OCI-LY1 (cell line): ENCODE results near the gene FAM43A.

ENCODE experiments used
- H2AFZ ChIP-seq: fragments of 200-600 bp; sonication (generic), shearing (Covaris generic); 2 replicates; pipeline ENCODE4 v1.6.0; 2014; ENCODE audit warnings: antibody characterized with exemption, mild to moderate bottlenecking, low read length
- H3F3A ChIP-seq: fragments of 200-600 bp; sonication (generic), shearing (Covaris generic); 2 replicates; pipeline ENCODE4 v1.6.0; 2014; ENCODE audit warnings: mild to moderate bottlenecking, antibody characterized with exemption, low read length, moderate library complexity; ENCODE audit not compliant: insufficient read depth
- H3K27ac ChIP-seq: fragments of 200-600 bp; sonication (generic); 2 replicates; pipeline ENCODE4 v1.5.1; 2014; ENCODE audit warnings: low read length, mixed run types, mild to moderate bottlenecking, low read depth; ENCODE audit not compliant: poor library complexity, severe bottlenecking
- H3K27me3 ChIP-seq: fragments of 200-600 bp; sonication (generic); 2 replicates; pipeline ENCODE4 v1.6.0; 2014; ENCODE audit warnings: antibody characterized with exemption, mild to moderate bottlenecking, low read length, moderate library complexity; ENCODE audit not compliant: insufficient read depth
- H3K36me3 ChIP-seq: fragments of 200-600 bp; sonication (generic); 2 replicates; pipeline ENCODE4 v1.6.1; 2014; ENCODE audit warnings: mild to moderate bottlenecking, antibody characterized with exemption, low read length, moderate library complexity, mixed read lengths; ENCODE audit not compliant: insufficient read depth
- H3K4me1 ChIP-seq: fragments of 200-600 bp; sonication (generic); 2 replicates; pipeline ENCODE4 v1.5.1; 2014; ENCODE audit warnings: mild to moderate bottlenecking, low read length, moderate library complexity; ENCODE audit not compliant: insufficient read depth, severe bottlenecking
- H3K4me2 ChIP-seq: fragments of 200-600 bp; sonication (generic), shearing (Covaris generic); 2 replicates; pipeline ENCODE4 v1.6.1; 2014; ENCODE audit warnings: low read length
- H3K4me3 ChIP-seq: fragments of 200-600 bp; sonication (generic); 2 replicates; pipeline ENCODE4 v1.5.1; 2014; ENCODE audit warnings: low read length, low read depth, mild to moderate bottlenecking, mixed read lengths; ENCODE audit not compliant: poor library complexity, severe bottlenecking
- H3K79me2 ChIP-seq: fragments of 200-600 bp; shearing (Covaris generic); 2 replicates; pipeline ENCODE4 v1.6.1; 2016; ENCODE audit warnings: mixed run types, low read length, mixed read lengths; ENCODE audit not compliant: insufficient read depth
- H3K9ac ChIP-seq: fragments of 200-600 bp; sonication (generic), shearing (Covaris generic); 2 replicates; pipeline ENCODE4 v1.6.1; 2014; ENCODE audit warnings: mild to moderate bottlenecking, low read length, mixed read lengths
- H3K9me2 ChIP-seq: fragments of 200-600 bp; sonication (generic), shearing (Covaris generic); 2 replicates; pipeline ENCODE4 v1.6.1; 2014; ENCODE audit warnings: low read depth, mild to moderate bottlenecking, low read length, mixed read lengths
- H3K9me3 ChIP-seq: fragments of 200-600 bp; shearing (Covaris generic); 2 replicates; pipeline ENCODE4 v1.6.1; 2014; ENCODE audit warnings: low read length, mixed read lengths
- H4K20me1 ChIP-seq: fragments of 200-600 bp; sonication (generic), shearing (Covaris generic); 2 replicates; pipeline ENCODE4 v1.6.0; 2016; ENCODE audit warnings: mild to moderate bottlenecking, low read length; ENCODE audit not compliant: insufficient read depth
- EZH2 ChIP-seq: fragments of 200-600 bp; sonication (generic), shearing (Covaris generic); IDR thresholded peaks from 2 replicates; pipeline ENCODE4 v1.8.0; 2017; ENCODE audit warnings: borderline replicate concordance, mixed run types, mild to moderate bottlenecking, antibody characterized with exemption, low read length, moderate library complexity, mixed read lengths
- TF ChIP-seq, protein P1 (sequence below): fragments of 200-600 bp; sonication (generic), shearing (Covaris generic); IDR thresholded peaks from 2 replicates; pipeline ENCODE4 v1.5.1; 2017; ENCODE audit warnings: mild to moderate bottlenecking, antibody characterized with exemption, low read length, moderate library complexity, mixed read lengths

FAM43A gene

DNA sequence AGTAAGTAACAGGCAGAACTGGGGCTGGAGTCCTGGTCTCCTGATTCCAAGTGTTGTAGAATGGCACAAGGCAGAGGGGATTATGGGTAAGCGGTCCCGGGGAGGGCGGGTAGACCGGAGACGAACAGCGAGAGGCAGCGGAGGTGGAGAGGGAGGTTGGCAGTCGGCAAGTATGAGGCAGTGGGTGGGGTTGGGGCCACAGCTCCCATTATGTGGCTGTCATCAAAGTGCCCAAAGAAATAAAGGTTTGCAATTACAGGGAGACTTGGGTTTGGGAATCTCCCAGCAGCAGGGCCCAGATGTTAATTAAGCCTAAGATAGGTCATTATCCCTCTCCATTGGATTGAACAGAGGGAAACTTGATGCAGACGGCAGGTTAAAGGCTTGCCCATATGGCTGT lies 16.9 kb downstream of the FAM43A start:
- no peak overlapping the region for H3K9ac ChIP-seq
- no peaks in the 10 kb centered on the region; the same call in 1 of the 2 replicates for H3K36me3 ChIP-seq
- H3K4me1 ChIP-seq = no peaks in the 10 kb centered on the region
- H3K79me2 ChIP-seq = no peaks in the 10 kb centered on the region
- no peak overlapping the region for H3K27ac ChIP-seq
- no peaks in the 10 kb centered on the region for H3K9me2 ChIP-seq
- H3K4me2 ChIP-seq = no peak overlapping the region
- peaks cover 3% of the 10 kb centered on the region; the same call in 1 of the 2 replicates for H3K9me3 ChIP-seq
- no peak for TF ChIP-seq EZH2
- TF ChIP-seq, protein P1, sequence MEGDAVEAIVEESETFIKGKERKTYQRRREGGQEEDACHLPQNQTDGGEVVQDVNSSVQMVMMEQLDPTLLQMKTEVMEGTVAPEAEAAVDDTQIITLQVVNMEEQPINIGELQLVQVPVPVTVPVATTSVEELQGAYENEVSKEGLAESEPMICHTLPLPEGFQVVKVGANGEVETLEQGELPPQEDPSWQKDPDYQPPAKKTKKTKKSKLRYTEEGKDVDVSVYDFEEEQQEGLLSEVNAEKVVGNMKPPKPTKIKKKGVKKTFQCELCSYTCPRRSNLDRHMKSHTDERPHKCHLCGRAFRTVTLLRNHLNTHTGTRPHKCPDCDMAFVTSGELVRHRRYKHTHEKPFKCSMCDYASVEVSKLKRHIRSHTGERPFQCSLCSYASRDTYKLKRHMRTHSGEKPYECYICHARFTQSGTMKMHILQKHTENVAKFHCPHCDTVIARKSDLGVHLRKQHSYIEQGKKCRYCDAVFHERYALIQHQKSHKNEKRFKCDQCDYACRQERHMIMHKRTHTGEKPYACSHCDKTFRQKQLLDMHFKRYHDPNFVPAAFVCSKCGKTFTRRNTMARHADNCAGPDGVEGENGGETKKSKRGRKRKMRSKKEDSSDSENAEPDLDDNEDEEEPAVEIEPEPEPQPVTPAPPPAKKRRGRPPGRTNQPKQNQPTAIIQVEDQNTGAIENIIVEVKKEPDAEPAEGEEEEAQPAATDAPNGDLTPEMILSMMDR = no peak
- H3K4me3 ChIP-seq = no peak overlapping the region
- H4K20me1 ChIP-seq = no peaks in the 10 kb centered on the region
- no peak overlapping the region for H2AFZ ChIP-seq
- no peaks in the 10 kb centered on the region for H3F3A ChIP-seq
- H3K27me3 ChIP-seq = peaks cover 15% of the 10 kb centered on the region

DNA sequence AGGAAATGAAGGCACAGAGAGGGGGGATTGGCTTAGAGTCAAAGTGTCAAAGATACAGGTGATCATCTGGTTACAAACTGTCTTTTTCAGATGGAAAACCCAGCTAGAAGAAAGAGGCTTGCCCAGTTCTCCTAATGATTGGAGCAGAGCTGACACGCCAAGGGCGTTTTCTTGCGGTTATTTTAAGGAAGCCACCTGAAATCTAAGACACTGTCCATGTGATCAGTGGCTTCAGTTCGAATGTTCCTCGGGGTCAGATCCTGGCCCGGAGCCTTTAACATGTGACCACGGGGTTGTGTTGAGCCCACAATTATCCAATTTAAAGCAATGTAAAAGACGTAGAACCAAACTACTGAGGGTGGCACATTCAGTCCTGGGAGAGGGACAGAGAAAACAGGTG lies 19.5 kb downstream of the FAM43A start:
- Histone ChIP-seq H3K9me2 (no peaks in the 10 kb centered on the region), H3K36me3 (no peaks in the 10 kb centered on the region), H3K9me3 (no peaks in the 10 kb centered on the region), H3K9ac (no peak overlapping the region), H3K4me3 (no peak overlapping the region), H4K20me1 (no peaks in the 10 kb centered on the region), H3F3A (no peaks in the 10 kb centered on the region), H3K27ac (no peak overlapping the region), H2AFZ (no peak overlapping the region), H3K79me2 (no peaks in the 10 kb centered on the region), H3K4me2 (no peak overlapping the region), H3K4me1 (no peaks in the 10 kb centered on the region), H3K27me3 (peaks cover 3% of the 10 kb centered on the region; the same call in 1 of the 2 replicates)
- TF ChIP-seq EZH2 = no peak
- TF ChIP-seq, protein P1 = no peak

DNA sequence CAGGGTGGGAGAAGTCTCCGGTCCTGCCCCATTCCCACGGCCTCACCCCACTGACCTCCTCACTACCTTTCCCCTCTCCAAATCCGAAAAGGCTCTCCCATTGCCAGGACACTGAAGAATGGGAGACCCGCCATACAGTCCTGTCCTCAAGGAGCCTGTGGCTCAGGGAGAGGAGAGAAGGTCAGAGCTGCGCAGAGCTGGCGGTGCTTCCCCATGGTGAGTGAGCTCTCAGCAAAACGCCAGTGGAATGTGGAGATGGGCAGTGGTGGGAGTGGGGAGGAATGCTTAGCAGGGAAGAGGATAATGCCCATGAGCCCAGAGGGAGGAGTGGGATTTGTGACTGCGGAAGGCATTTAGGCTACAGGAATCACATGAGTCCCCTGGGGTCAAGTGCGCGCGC lies 20.1 kb downstream of the FAM43A start:
- Histone ChIP-seq H3K9me3 (no peaks in the 10 kb centered on the region), H3K4me3 (no peak overlapping the region), H3K79me2 (no peaks in the 10 kb centered on the region), H3K36me3 (no peaks in the 10 kb centered on the region), H3K9ac (no peak overlapping the region), H3K4me2 (no peak overlapping the region), H3K9me2 (no peaks in the 10 kb centered on the region), H3K4me1 (no peaks in the 10 kb centered on the region), H4K20me1 (no peaks in the 10 kb centered on the region), H2AFZ (no peak overlapping the region), H3F3A (no peaks in the 10 kb centered on the region), H3K27ac (no peak overlapping the region), H3K27me3 (peaks cover 3% of the 10 kb centered on the region; the same call in 1 of the 2 replicates)
- TF ChIP-seq, protein P1 = no peak
- no peak for TF ChIP-seq EZH2
